GM21528 (cell line): Measurements from ENCODE around the gene DDX20.
"Not testable (repeated sequence)": the region's sequence is repeated elsewhere in the genome, so short reads cannot be mapped to it uniquely, and the experiment has no call there.

ENCODE experiments used
- ATAC-seq: cut with Tn5 transposase; IDR thresholded peaks from one replicate; pipeline ENCODE4 v1.9.1; 2021; ENCODE audit warnings: mild to moderate bottlenecking, moderate library complexity; ENCODE audit not compliant: unreplicated experiment, low FRiP score

Gene DDX20

DNA sequence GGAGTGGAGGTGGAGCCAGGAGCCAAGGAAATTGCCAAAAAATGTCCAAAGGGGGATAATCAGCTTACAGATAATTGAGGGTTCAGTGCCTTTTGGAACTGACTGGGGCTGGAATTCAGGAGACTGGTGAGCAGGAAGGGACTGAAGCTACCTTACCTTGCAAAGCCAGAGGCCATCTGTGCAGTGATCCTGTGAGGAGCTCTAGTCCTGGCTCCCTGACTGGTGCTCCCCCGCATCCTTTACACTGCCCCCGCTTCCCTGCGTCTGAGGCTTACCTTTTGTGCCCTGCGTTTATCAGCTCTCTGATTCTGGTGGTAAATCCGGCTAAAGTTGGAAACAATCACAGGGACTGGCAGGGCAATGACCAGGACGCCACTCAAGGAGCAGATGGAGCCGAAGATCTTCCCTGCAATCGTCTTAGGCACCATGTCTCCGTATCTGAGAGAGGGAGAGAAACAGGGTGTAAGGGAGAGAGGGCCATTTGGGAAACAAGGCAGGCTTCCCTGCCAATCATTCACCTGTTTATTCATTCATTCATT, 31.0 kb downstream of the DDX20 start:
- ATAC-seq, result no peak

DNA sequence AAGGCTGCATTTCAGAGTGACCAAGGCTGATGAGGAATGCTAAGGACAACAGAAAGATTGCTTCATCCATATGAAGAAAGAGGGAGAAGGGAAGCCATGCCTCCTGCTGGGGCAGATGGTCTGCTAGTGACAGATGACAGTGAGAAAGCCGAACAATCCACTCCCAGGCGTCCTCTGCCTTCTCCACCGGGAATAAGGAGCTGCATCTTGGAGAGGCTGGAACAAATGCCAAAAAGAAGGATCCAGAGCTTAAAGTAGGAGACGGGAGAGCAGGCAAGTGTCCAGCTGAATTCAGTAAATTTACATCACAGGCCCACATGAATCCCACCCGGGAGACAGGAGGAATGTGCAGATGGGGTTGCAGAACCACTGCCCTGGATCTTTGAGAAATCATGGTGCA, 33.4 kb downstream of the DDX20 start:
- no peak for ATAC-seq

DNA sequence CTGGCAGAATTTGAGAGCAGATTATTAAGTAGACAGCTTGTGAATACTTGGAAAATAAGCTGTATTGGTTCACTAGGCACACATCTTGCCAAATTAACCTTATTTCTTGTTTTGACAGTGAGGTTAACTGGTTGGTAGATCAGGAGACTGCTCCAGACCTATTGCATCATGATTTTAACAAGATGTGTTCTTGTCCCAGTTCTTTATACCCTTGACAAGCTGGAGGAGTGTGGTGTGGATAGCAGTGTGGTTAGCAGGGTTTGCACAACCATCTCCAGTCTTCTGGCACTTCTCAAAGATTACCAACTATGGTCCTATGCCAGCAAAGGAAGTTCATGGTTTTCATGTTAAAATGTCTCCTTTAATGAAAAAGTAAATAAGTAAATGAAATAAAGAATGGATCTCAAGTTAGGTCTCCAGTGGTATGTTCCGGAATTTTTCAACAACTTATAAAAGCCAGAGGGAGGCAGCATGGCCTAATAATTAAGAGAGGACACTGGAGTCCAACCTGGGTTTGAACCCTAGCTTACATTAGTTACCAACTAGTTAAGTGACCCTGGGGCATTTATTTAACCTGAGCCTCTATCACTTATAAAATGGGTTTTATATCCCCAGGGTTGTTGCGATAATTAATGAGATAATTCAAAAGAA, 34.1 kb downstream of the DDX20 start:
- ATAC-seq, result no peak

DNA sequence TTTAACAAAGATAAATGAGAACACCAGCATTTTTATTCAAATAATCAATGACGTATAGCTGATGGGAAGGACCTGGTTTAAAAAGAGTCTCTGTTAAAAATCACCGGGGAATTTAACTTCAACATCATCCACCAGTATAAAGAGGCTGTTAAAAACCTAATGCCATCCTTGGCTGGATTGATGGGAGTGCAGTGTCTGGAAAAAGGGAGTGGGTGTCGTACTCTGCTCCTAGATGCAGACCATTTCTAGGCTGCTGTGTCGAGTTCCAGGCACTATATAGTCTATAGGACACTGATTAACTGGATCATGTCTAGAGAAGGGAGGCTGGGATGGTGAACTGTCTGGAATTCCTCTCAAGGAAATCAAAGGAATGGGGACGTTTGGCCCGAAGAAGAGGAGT, 36.1 kb downstream of the DDX20 start:
- ATAC-seq, result no peak

DNA sequence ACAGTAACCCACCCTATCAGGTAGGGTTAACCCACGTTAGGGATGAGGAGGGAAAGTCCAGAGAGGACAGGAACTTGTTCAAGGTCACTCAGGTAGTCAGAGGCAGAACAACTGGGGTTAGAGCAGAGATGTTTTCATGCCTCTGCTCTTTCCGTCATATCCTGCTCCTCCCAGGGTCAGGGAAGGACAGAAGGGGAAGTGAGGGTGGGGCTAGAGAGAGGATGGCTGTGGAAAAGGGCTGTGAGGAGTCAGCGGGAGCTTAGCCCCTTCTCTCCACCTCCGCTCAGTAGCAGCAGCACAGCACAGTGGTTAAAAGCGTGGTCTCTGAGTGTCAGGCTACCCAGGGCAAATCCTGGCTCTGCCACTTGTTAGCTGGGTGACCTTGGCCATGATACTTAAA, 36.5 kb downstream of the DDX20 start:
- ATAC-seq, result no peak

DNA sequence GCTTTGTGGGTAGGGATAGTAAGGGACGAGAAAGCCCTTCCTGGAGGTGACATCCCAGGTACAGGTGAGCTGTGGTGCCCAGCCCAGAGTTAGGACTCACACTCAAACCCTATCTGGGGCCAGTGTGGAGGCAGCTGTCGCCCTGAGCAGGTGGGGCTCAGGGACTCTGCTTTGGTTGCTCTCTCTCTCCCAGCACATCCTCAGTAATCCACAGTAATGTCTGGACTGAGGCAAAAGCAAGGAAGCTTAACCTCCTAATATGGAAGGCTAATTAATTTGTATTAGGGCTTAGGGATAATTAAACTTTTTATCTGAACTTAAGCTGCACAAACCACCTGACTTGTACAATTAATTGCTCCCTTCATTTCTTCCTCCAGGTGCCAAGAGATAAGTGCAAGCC, 38.2 kb downstream of the DDX20 start:
- ATAC-seq, result no peak

DNA sequence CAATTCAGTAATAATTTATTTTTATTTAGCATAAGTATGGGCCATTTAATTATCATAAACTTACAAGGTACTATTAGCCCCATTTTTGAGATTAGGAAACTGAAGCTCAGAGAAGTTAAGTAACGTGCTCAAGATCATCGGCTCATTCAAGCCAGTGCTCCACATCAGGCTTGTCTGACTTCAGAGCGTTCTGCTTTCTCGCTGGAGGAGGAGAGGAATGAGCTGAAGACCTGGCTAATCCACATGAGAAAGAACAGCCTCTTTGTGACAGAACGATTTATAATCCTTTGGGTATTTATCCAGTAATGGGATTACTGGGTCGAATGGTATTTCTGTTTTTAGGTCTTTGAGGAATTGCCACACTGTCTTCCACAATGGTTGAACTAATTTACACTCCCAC, 39.7 kb downstream of the DDX20 start:
- no peak for ATAC-seq

DNA sequence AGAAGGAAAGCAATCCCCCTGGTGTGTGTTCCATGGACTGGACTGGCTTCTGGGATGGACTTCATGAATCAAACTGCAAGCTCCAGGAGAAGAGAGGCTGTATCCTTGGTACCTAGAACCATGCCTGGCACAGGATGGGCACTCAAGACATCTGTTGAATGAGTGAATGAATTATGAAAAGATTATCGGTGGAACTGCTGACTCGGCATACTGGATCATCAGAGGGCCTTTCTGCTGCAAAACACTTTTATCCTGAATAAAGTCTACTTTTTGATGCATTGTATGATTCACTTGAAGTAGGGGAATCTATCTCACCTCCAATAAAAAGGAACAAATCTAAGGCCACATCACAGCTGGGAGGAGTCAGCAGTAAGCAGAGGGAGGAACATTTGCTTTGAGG, 42.9 kb downstream of the DDX20 start:
- ATAC-seq, result no peak

DNA sequence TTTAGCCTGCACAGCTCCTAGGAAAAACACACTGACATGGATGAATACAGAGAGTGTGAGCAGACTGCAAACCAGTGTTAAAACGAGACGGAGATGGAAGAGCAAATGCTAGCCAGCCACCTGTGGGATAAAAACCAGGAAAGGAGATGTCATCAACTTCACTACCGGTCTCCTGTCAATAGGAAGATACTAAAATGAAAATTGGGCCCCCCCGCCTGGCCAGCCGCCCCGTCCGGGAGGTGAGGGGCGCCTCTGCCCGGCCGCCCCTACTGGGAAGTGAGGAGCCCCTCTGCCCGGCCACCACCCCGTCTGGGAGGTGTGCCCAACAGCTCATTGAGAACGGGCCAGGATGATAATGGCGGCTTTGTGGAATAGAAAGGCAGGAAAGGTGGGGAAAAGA, 44.0 kb downstream of the DDX20 start:
- ATAC-seq, result not testable (repeated sequence)

DNA sequence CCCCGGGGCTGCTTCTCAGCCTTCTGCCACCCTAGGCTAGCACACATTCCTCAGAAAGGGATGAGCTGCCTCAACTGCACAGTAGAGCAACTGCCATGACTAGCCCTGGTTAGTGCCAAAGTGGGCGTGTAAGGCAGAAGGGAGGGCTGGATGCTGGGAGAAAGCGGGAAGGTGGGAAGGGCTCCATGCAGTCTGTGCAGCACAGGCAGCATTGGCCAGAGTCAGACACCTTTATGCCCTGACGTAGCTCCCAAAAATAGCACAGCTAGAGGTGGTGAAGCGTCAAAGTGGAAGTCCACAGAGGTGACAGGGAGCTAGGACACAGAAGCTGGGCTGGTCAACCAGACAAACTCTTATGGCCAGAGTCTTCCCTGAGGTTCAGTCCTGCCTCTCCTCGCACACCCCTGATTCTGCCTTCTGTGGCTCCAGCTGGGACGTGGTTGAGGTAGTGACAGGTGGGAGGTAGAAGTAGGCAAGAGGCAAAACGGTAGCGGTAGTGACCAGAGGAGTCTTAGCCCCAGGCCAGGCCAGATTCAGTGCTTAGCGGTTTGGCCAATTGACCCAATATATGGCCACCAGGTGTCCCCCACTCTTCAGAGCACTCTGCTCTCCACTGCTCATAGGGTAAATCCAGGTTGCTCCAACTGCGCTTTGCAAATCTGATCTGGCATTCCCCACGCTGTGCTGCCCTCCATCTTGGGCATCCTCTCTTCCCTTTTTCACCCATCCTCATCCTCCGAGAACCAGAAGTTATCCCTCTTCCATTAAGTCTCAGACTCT, 45.6 kb downstream of the DDX20 start:
- no peak for ATAC-seq

DNA sequence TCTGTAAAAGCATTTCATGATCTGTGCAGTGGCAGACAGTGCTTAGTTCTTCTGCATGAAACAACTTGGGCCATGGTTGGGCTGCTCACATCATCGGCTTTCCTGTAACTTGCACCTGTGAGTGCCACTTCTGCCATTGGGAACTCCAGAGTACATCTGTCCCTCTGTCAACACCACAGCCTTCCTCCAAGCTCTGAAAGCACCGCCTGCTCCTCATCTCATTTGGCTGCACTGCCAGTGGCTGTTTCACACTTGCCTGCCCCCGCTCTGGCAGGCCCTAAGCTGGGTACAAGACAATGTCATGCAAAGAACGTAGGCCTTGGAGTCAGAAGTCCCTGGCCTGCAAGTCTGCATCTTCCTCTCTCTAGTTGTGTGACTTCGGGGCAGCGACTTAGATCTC, 46.4 kb downstream of the DDX20 start:
- ATAC-seq, result no peak

DNA sequence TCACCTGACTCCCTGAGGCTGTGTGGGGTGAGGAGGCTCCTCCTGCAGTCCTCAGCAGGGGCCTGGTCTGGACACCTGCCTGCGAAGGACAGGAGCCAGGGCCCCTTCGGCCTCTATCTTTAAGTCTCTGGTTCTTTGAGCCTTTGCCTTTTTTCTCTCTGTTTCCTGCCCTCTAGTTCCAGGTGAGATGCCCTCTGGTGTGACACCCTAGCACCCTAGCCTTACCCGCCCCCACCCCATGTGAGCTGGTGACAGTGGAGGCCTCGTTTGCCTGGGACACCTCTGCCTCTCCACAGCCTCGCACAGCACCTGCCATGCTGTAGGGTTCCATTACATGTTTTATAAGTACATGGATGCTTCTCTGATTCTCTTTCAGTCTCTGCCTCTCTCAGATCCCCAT, 47.3 kb downstream of the DDX20 start:
- ATAC-seq, result no peak

DNA sequence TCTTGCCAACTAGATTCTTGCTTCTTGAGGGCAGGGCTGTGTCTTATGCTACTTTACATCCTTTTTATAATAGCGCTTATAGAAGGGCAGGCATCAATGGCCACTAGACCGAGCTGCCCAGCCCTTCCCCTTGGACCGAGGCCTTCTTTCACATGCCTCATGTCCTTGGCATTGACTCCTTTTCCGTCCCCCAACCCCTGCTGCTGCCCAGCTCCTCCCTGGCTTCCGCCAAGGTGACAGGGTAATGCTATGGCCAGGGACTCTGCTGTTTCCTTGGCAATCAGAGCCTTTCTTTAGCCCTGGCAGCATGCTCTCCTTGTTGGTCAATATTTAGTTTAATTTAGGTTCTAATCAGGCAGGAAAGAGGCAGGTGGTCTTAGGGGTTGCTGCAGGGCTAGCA, 48.2 kb downstream of the DDX20 start:
- ATAC-seq, result no peak

DNA sequence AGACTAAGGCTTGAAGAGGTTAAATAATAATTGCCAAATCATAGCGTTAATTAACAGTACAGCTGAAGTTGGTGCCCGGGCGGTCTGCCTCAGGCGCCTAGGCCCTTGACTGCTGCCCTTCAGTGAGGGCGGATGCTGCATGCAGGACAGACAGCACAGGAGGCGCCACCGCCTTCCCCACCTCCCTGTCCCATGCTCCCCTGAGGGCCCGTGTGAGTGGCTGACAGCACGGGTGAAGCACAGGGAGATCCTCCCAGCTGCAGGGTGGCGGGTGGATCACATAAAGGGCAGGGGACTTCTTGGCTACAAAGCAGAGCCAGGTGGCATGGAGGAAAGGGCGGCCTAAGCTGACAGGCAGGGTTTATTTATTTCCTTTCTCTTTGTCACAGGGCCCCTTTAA, 49.1 kb downstream of the DDX20 start:
- ATAC-seq, result no peak

DNA sequence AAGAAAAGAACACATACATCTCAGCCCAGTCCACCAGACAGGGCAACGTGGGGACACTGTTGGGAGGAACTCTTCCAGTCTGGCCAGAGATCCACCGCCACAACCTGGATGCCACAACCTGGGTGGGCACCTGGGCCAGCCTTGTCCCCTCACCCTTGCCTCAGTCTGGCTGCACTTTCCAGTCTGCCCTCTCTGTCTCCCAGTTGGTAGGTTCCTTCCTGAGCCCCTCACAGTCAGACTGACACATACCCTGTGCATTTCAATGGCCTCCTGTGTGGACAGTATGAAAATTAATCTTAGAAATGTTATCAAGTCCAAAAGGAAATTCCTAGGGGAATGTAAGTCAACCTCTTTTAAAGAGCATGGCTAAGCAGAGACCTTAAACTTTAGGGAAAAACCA, 49.5 kb downstream of the DDX20 start:
- ATAC-seq, result no peak

DNA sequence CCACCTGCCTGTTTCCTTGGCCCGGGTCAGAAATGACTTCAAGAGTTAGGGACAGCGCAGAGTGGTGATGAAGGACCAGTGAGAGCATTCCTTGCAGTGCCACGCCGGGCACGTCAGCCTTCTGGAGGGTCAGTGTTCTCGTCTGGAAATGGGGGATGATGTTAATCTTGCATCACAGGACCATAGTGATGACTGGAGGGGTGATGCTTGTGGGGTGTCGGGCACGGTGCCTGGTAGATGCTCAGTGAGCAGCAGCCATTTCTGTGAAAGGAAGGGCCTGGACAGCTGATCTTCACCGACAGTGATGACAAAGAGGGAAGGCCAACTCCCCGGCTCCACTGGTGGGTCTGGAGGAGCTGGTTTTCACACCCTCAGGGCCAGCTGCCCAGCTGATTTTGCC, 56.2 kb downstream of the DDX20 start:
- no peak for ATAC-seq

DNA sequence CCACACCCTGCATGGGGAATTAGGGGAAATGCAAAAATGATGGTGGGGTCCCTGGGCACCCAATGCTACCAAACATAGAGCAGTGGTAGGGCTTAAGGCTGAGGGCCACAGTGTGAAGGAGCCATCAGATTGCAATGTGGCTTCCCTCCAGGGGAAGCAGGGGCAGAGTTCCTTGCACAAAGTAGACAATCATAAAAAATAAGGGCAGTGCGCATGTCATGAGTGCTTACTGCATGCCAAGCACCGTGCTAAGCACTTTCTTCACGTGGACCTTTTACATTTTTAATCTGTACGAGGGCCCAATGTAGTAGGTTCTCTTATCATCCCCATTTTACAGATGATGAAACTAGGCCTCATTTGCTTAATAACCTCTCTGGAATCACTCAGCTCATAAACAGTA, 56.6 kb downstream of the DDX20 start:
- ATAC-seq, result no peak

DNA sequence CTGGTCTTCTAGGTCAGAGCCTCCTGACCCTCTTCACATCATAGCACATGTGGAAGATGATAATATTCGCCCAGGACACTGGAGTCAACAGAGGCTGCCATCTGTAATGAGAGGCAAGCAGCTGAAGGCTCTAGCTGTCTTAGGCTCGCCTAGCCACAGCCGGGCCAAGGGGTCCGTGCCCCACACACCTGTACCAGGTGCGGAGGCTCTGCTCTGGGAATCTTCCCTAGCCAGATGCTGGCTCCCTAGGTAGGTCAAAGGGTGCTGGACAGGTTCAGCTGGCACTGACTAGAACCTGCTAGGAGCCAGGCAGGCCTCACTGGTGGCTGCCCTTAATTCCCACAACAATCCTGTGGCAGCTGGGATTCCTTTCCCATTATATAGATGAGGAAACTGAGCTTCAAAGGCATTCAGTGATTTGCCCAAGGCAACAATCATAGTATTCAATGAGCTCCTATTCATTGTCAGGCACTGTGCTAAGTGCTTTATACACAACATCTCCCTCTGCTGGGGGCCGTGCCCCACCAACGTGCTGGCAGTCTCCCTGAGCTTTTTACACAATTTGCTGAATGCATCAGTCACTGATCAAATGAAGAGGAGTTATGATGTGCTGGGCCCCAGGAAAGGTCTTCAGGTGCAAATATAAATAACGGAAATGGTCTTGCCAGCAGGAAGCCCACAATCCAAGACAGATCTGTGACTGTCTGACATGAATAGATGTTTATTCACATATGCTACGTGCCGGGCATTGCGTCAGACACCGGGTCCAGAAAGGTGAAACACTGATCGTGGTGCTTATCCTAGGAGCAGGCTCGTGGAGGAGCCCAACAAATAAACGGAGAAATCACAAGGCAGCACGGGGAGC, 58.0 kb downstream of the DDX20 start:
- no peak for ATAC-seq

DNA sequence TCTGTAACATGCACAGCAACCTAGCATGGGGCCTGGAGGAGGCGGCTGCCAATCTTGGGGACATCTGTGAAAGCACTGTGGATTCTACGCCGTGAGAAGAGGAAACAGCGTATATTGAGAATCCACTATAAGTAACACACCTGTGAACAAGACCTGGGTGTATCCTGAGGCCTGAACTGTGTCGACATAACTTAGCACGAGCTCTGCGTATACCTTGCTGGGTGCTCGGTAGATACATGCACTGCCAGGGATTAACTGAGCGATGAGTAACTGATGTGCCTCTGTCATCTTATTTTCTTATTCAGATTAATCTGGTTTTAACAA, 58.6 kb downstream of the DDX20 start:
- ATAC-seq, result no peak

DNA sequence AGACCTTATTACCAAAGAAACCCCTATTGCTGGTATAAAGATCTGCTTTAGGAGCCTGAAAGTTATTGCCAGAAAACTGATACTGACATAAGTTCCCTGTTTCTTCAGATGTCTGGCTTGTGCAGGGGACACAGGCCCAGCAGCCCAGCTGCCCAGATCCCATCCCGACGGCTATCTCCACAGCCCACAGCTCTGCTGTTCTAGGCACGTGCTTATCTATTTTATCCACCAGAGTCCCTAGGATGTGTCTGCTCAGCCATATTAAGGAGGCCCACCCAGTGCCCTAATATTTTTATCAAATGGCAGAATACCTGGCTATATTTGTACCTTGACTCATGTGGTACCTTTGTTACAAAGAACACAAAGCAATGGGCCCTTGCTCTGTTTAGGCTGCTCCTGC, 58.9 kb downstream of the DDX20 start:
- ATAC-seq, result no peak
